HCT116 (cell line): ENCODE results near the gene SPATA17. TPM values are rescaled to one million over a fixed set of nuclear protein-coding genes. Genes with fewer than 3 reads are reported as not detected.

Source experiments
- ATAC-seq: fragments of 200-7000 bp; cut with Tn5 transposase; 2 replicates; pipeline ENCODE4 v1.9.1; 2020; ENCODE audit warnings: mild to moderate bottlenecking, moderate library complexity
- BruUV-seq: library from RNA; stranded (reverse); fragments of 400-500 nt; replicated peaks from 2 replicates; lab custom pipeline; 2021; lab: Mats Ljungman, UMichigan
- CTCF ChIA-PET: fragments of 300-600 bp; sonication (Branson Sonifier 250); formaldehyde crosslinking; loops from one replicate; lab custom pipeline; 2021; ENCODE audit warnings: antibody characterized with exemption; lab: Charles Lee
- POLR2A ChIA-PET: fragments of 300-600, 350-600 bp; sonication (Branson Sonifier 250); formaldehyde crosslinking; loops from one replicate; lab custom pipeline; 2021; ENCODE audit warnings: antibody characterized with exemption; lab: Charles Lee
- RAD21 ChIA-PET, 2 experiments: fragments of 300-600 bp; sonication (Branson Sonifier 250); formaldehyde crosslinking; loops; one replicate each; lab custom pipeline; 2023; ENCODE audit warnings: low total read pairs in 2 of 2; ENCODE audit not compliant: uncharacterized antibody in 2 of 2, unreplicated experiment in 2 of 2, low non-redundant PET in 1 of 2; lab: Charles Lee
- DNase-seq: peaks from one replicate; pipeline ENCODE4 v3.0.0-alpha.2; 2010; ENCODE audit warnings: low read depth, low spot score
- H2AFZ ChIP-seq: fragments of 200-600 bp; shearing (Covaris generic), sonication (generic); 2 replicates; pipeline ENCODE4 v1.6.1; 2017; ENCODE audit warnings: low read depth, mixed run types, mixed read lengths, antibody characterized with exemption, low read length; ENCODE audit not compliant: poor library complexity, severe bottlenecking
- H3K27ac ChIP-seq: 2 replicates; pipeline ENCODE4 v1.5.1; 2012; ENCODE audit warnings: low read depth, low read length
- H3K27me3 ChIP-seq: fragments of 200-600 bp; sonication (generic); 2 replicates; pipeline ENCODE4 v1.6.1; 2016; ENCODE audit warnings: mixed run types, low read length, mixed read lengths; ENCODE audit not compliant: insufficient read depth
- H3K36me3 ChIP-seq, 2 experiments: fragments of 200-500 bp in 1 of 2; fragments of 200-600 bp in 1 of 2; sonication (Bioruptor generic) in 1 of 2; sonication (generic) in 1 of 2; 2 replicates each; pipeline versions ENCODE4 v1.5.1 to v1.6.1; 2014 to 2016; ENCODE audit warnings: low read length in 2 of 2, inconsistent platforms in 1 of 2, mixed read lengths in 1 of 2, mixed run types in 1 of 2; ENCODE audit not compliant: insufficient read depth in 2 of 2, control insufficient read depth in 1 of 2
- H3K4me1 ChIP-seq, 2 experiments: fragments of 200-600 bp in 1 of 2; sonication (generic) in 1 of 2; 2 replicates each; pipeline versions ENCODE4 v1.5.1 to v1.6.1; 2012 to 2017; ENCODE audit warnings: low read length in 2 of 2, inconsistent platforms in 1 of 2, mild to moderate bottlenecking in 1 of 2, mixed read lengths in 1 of 2, mixed run types in 1 of 2, moderate library complexity in 1 of 2; ENCODE audit not compliant: insufficient read depth in 2 of 2, control insufficient read depth in 1 of 2
- H3K4me2 ChIP-seq: fragments of 200-600 bp; sonication (generic); 2 replicates; pipeline ENCODE4 v1.6.1; 2017; ENCODE audit warnings: mixed run types, low read length, mixed read lengths
- H3K4me3 ChIP-seq, 2 experiments: fragments of 200-600 bp in 1 of 2; sonication (generic) in 1 of 2; replicated peaks in 1 of 2; 2 replicates each; pipeline ENCODE4 v1.5.1; 2011 to 2016; ENCODE audit warnings: low read length in 2 of 2, control low read depth in 1 of 2, low read depth in 1 of 2, mild to moderate bottlenecking in 1 of 2, mixed read lengths in 1 of 2, mixed run types in 1 of 2
- H3K79me2 ChIP-seq: fragments of 200-600 bp; sonication (generic); 2 replicates; pipeline ENCODE4 v1.6.1; 2017; ENCODE audit warnings: mild to moderate bottlenecking, mixed run types, low read length, moderate library complexity, mixed read lengths; ENCODE audit not compliant: insufficient read depth
- H3K9ac ChIP-seq: fragments of 200-600 bp; sonication (generic); 2 replicates; pipeline ENCODE4 v1.6.1; 2016; ENCODE audit warnings: low read length, mixed read lengths
- H3K9me2 ChIP-seq: fragments of 200-600 bp; sonication (generic), shearing (Covaris generic); 2 replicates; pipeline ENCODE4 v1.6.1; 2017; ENCODE audit warnings: mixed run types, mild to moderate bottlenecking, moderate library complexity; ENCODE audit not compliant: insufficient read depth
- H3K9me3 ChIP-seq, 2 experiments: fragments of 200-500 bp in 1 of 2; fragments of 200-600 bp in 1 of 2; sonication (Bioruptor generic) in 1 of 2; sonication (generic) in 1 of 2; 2 replicates each; pipeline ENCODE4 v1.6.1; 2014 to 2017; ENCODE audit warnings: low read length in 2 of 2, mixed read lengths in 2 of 2, inconsistent platforms in 1 of 2, low read depth in 1 of 2, mild to moderate bottlenecking in 1 of 2, mixed run types in 1 of 2, moderate library complexity in 1 of 2; ENCODE audit not compliant: control insufficient read depth in 1 of 2, insufficient read depth in 1 of 2
- H4K20me1 ChIP-seq: fragments of 200-600 bp; sonication (generic), shearing (Covaris generic); 2 replicates; pipeline ENCODE4 v1.6.1; 2017; ENCODE audit warnings: mixed run types, mild to moderate bottlenecking, moderate library complexity; ENCODE audit not compliant: insufficient read depth
- EGR1 ChIP-seq: IDR thresholded peaks from 2 replicates; pipeline ENCODE4 v1.6.1; 2012; ENCODE audit warnings: low read depth
- ELF1 ChIP-seq: IDR thresholded peaks from 2 replicates; pipeline ENCODE4 v1.6.1; 2012; ENCODE audit warnings: low read depth, borderline replicate concordance
- EZH2 ChIP-seq: fragments of 200-600 bp; sonication (generic); IDR thresholded peaks from 2 replicates; pipeline ENCODE4 v1.6.1; 2017; ENCODE audit warnings: antibody characterized with exemption, mixed run types
- FOSL1 ChIP-seq: IDR thresholded peaks from 2 replicates; pipeline ENCODE4 v1.6.1; 2012; ENCODE audit warnings: low read depth
- POLR2AphosphoS5 ChIP-seq: IDR thresholded peaks from 2 replicates; pipeline ENCODE4 v1.6.1; 2011; ENCODE audit warnings: mild to moderate bottlenecking, low read depth, low read length, moderate library complexity
- RAD21 ChIP-seq: IDR thresholded peaks from 2 replicates; pipeline ENCODE4 v1.6.1; 2012; ENCODE audit warnings: low read depth, mild to moderate bottlenecking
- SIN3A ChIP-seq: IDR thresholded peaks from 2 replicates; pipeline ENCODE4 v1.6.1; 2012; ENCODE audit warnings: low read depth
- SP1 ChIP-seq: IDR thresholded peaks from 2 replicates; pipeline ENCODE4 v1.6.1; 2012; ENCODE audit warnings: low read depth
- intact Hi-C: fragments of 100-400 bp; cut with micrococcal nuclease; formaldehyde crosslinking; loops from 2 replicates; pipeline ENCODE4 v1.10.0; 2022
- total RNA-seq: library from RNA; stranded (reverse); gene quantifications from one replicate; pipeline ENCODE4 v1.2.1, GENCODE V29; 2021; ENCODE audit not compliant: unreplicated experiment
- TF ChIP-seq, protein P1 (sequence below): IDR thresholded peaks from 2 replicates; pipeline ENCODE4 v1.6.1; 2012; ENCODE audit warnings: low read depth
- TF ChIP-seq, protein P2 (sequence below): IDR thresholded peaks from 2 replicates; pipeline ENCODE4 v1.6.1; 2012
- TF ChIP-seq, protein P3 (sequence below): IDR thresholded peaks from 2 replicates; pipeline ENCODE4 v1.6.1; 2011; ENCODE audit warnings: mild to moderate bottlenecking, low read length, moderate library complexity; ENCODE audit not compliant: insufficient replicate concordance; ENCODE audit errors: extremely low read depth

The SPATA17 gene
- total RNA-seq, 1 experiment from 2014 or later, result 2.5 TPM

DNA sequence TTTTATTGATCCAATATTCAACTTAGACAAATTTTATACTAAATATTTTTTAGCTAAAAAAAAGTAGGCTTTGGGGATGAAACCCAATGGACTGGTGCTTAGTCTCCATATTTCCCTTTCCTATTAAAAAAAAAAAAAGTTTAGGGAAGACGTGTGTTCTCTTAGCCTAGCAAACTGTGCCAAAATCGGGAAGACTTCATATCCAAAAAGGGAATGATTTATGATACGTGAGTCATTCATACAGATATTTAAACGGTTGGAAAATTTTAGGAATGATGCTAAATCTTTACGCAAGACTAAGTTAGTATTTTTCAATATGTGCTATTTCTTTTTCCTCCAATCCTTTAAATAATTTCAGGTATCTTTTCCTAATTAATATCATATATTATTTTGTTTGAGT is 50.7 kb downstream of the SPATA17 start:
- H4K20me1 ChIP-seq, result no peaks in the 10 kb centered on the region
- CTCF ChIA-PET, result no interaction called here
- H2AFZ ChIP-seq, result no peak overlapping the region
- intact Hi-C loops, result no loop called here
- H3K79me2 ChIP-seq, result no peaks in the 10 kb centered on the region
- DNase-seq (no peak), ATAC-seq (no peak)
- no TSS peak for BruUV-seq
- H3K9me2 ChIP-seq, result no peaks in the 10 kb centered on the region
- no peak overlapping the region for H3K27ac ChIP-seq
- H3K4me3 ChIP-seq, result no peak overlapping the region
- H3K4me2 ChIP-seq, result no peak overlapping the region
- RAD21 ChIA-PET, result no interaction called here
- H3K36me3 ChIP-seq, result no peaks in the 10 kb centered on the region
- TF ChIP-seq POLR2AphosphoS5 (no peak), SIN3A (no peak), ELF1 (no peak), EGR1 (no peak), EZH2 (no peak), RAD21 (no peak), SP1 (no peak), FOSL1 (no peak)
- TF ChIP-seq, protein P1, sequence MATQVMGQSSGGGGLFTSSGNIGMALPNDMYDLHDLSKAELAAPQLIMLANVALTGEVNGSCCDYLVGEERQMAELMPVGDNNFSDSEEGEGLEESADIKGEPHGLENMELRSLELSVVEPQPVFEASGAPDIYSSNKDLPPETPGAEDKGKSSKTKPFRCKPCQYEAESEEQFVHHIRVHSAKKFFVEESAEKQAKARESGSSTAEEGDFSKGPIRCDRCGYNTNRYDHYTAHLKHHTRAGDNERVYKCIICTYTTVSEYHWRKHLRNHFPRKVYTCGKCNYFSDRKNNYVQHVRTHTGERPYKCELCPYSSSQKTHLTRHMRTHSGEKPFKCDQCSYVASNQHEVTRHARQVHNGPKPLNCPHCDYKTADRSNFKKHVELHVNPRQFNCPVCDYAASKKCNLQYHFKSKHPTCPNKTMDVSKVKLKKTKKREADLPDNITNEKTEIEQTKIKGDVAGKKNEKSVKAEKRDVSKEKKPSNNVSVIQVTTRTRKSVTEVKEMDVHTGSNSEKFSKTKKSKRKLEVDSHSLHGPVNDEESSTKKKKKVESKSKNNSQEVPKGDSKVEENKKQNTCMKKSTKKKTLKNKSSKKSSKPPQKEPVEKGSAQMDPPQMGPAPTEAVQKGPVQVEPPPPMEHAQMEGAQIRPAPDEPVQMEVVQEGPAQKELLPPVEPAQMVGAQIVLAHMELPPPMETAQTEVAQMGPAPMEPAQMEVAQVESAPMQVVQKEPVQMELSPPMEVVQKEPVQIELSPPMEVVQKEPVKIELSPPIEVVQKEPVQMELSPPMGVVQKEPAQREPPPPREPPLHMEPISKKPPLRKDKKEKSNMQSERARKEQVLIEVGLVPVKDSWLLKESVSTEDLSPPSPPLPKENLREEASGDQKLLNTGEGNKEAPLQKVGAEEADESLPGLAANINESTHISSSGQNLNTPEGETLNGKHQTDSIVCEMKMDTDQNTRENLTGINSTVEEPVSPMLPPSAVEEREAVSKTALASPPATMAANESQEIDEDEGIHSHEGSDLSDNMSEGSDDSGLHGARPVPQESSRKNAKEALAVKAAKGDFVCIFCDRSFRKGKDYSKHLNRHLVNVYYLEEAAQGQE, result no peak
- TF ChIP-seq, protein P2, sequence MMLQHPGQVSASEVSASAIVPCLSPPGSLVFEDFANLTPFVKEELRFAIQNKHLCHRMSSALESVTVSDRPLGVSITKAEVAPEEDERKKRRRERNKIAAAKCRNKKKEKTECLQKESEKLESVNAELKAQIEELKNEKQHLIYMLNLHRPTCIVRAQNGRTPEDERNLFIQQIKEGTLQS, result no peak
- TF ChIP-seq, protein P3, sequence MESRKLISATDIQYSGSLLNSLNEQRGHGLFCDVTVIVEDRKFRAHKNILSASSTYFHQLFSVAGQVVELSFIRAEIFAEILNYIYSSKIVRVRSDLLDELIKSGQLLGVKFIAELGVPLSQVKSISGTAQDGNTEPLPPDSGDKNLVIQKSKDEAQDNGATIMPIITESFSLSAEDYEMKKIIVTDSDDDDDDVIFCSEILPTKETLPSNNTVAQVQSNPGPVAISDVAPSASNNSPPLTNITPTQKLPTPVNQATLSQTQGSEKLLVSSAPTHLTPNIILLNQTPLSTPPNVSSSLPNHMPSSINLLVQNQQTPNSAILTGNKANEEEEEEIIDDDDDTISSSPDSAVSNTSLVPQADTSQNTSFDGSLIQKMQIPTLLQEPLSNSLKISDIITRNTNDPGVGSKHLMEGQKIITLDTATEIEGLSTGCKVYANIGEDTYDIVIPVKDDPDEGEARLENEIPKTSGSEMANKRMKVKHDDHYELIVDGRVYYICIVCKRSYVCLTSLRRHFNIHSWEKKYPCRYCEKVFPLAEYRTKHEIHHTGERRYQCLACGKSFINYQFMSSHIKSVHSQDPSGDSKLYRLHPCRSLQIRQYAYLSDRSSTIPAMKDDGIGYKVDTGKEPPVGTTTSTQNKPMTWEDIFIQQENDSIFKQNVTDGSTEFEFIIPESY, result no peak
- TF ChIP-seq, all 23 proteins: peak for 0
- Histone ChIP-seq H3K4me1 (no peaks in the 10 kb centered on the region), H3K9ac (no peak overlapping the region), H3K27me3 (no peaks in the 10 kb centered on the region), H3K9me3 (no peaks in the 10 kb centered on the region)
- POLR2A ChIA-PET, result no interaction called here
